Prostate gland (tissue), 2 donors: ENCODE results near the gene ASPG. TPM values are rescaled to one million over a fixed set of nuclear protein-coding genes. Genes with fewer than 3 reads are reported as not detected.

Experiments used
- DNase-seq: peaks from one replicate; pipeline ENCODE4 v3.0.0-alpha.2; 2019; ENCODE audit warnings: low spot score
- H3K27ac ChIP-seq, 2 donors: fragments of 200-600 bp; sonication (generic); 2 replicates each; pipeline ENCODE4 v1.5.1; 2017 to 2019
- H3K27me3 ChIP-seq: fragments of 200-600 bp; sonication (generic); replicated peaks from 2 replicates; pipeline ENCODE4 v1.5.1; 2019; ENCODE audit not compliant: insufficient read depth
- H3K36me3 ChIP-seq, 2 donors: fragments of 200-600 bp; sonication (generic); 1 replicate in 1 of 2; 2 replicates in 1 of 2; pipeline versions ENCODE4 v1.5.1 to v1.8.1; 2017 to 2019
- H3K4me1 ChIP-seq: fragments of 200-600 bp; sonication (generic); replicated peaks from 2 replicates; pipeline ENCODE4 v1.5.1; 2019
- H3K4me3 ChIP-seq, 2 donors: fragments of 200-600 bp; sonication (generic); 2 replicates each; pipeline ENCODE4 v1.5.1; 2017 to 2019
- H3K9me3 ChIP-seq: fragments of 200-600 bp; sonication (generic); 2 replicates; pipeline ENCODE4 v1.5.1; 2017
- CTCF ChIP-seq, 4 experiments: fragments of 200-600 bp in 2 of 4; fragments of 450-650 bp in 2 of 4; sonication (generic) in 2 of 4; IDR thresholded peaks; 1 replicate in 3 of 4; 2 replicates in 1 of 4; pipeline ENCODE4 v1.5.1; 2016 to 2019; ENCODE audit warnings: antibody characterized with exemption in 4 of 4, mild to moderate bottlenecking in 2 of 4, moderate library complexity in 2 of 4
- POLR2A ChIP-seq: fragments of 450-650 bp; IDR thresholded peaks from one replicate; pipeline ENCODE4 v1.6.1; 2016; ENCODE audit warnings: antibody characterized with exemption, mild to moderate bottlenecking
- POLR2AphosphoS5 ChIP-seq: sonication (generic); formaldehyde crosslinking; IDR thresholded peaks from one replicate; pipeline ENCODE4 v1.6.1; 2017; ENCODE audit warnings: antibody characterized with exemption
- WGBS: methylation state at CpG from one replicate; pipeline ENCODE4 v1.1.5; 2018; 5-methylcytosine and 5-hydroxymethylcytosine counted together
- intact Hi-C: fragments of 100-400 bp; cut with DNase I; formaldehyde crosslinking; loops from one replicate; pipeline ENCODE4 v1.14.2; 2022
- total RNA-seq, 2 donors: library from RNA; depleted of rRNA; stranded (reverse); fragments of >200 nt; gene quantifications; one replicate each; pipeline ENCODE4 v1.1.0, GENCODE V29; 2016

Gene ASPG
- total RNA-seq, 2 donors from 2014 or later = 2.3 TPM; not detected in 1

DNA sequence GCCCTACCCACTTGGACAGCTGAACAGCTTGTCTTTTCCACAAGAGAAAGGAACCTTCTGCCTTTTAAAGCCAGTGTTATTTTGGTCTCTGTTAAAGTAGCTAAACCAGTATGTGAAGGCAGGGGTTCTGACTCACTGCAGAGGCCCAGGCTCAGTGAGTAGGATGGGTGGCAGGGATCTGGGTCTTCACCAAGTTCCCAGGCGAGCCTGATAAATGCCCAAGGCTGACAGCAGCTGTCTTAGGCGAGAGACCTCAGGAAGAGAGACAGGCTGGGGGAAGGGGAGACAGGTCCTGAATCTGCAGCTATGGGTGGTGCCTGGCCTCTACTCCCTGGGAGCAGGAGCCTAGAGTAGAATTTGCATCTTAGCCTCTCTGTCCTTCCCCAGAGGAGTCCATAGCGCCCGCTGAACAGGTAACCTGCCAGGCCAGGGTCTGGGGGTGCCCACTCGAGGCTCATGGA, 34.8 kb downstream of the ASPG start:
- Histone ChIP-seq H3K36me3 (no peaks in the 10 kb centered on the region), H3K9me3 (no peaks in the 10 kb centered on the region), H3K27me3 (peaks cover 2% of the 10 kb centered on the region), H3K4me3 (no peak overlapping the region), H3K4me1 (peaks cover 2% of the 10 kb centered on the region), H3K27ac (no peak overlapping the region)
- no peak for TF ChIP-seq POLR2AphosphoS5
- TF ChIP-seq CTCF (IDR thresholded peaks at IDR 0.05) = no peak
- TF ChIP-seq POLR2A = no peak
- intact Hi-C loops = no loop called here
- no peak for DNase-seq
- WGBS = 88% methylated on average over 5 of the region's 5 CpGs

DNA sequence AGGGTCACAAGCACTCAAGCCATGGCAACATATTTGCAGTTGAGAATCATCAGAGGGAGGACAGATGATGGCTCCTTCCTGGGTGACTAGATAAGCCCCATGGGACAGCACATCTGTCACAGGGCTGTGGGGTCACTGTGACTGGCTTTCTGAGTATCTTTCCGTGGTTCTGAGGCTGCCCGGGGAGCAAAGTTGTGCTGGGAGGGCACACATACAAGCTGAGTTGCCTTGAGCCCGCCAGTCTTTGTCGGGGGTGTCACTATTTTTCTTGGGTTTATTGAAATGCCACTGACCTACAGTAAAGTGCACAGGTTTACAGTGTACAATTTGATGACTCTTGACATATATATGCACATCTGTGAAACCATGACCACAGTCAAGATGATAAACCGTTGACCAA, 35.6 kb downstream of the ASPG start:
- Histone ChIP-seq H3K9me3 (no peaks in the 10 kb centered on the region), H3K36me3 (no peaks in the 10 kb centered on the region), H3K4me1 (peaks cover 2% of the 10 kb centered on the region), H3K4me3 (no peak overlapping the region), H3K27ac (no peak overlapping the region), H3K27me3 (peaks cover 2% of the 10 kb centered on the region)
- DNase-seq = no peak
- intact Hi-C loops = no loop called here
- 77% methylated on average over 5 of the region's 5 CpGs for WGBS
- TF ChIP-seq POLR2A (no peak), CTCF (IDR thresholded peaks at IDR 0.05) (no peak), POLR2AphosphoS5 (no peak)

DNA sequence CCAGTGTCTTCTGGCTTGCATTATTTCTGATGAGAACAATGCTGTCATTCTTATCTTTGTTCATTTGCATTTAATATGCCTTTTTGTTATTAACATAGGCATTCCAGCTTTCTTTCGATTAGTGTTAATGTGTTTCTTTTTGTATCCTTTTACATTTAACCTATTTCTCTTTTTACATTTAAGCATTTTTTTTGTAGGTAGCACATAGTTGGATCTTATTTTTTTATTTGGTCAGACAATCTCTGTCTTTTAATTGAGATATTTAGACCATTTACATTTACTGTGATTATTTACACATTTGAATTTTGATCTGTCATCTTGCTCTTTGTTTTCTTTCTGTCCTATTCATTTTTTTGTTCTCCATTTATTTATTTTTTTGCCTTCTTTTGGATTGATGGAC, 38.4 kb downstream of the ASPG start:
- H3K27me3 ChIP-seq = no peaks in the 10 kb centered on the region
- WGBS = 97% methylated on average over 1 of the region's 1 CpG
- H3K27ac ChIP-seq = no peak overlapping the region
- no peaks in the 10 kb centered on the region for H3K4me1 ChIP-seq
- no peak for DNase-seq
- intact Hi-C loops = no loop called here
- H3K4me3 ChIP-seq = no peak overlapping the region
- TF ChIP-seq POLR2AphosphoS5 (no peak), CTCF (IDR thresholded peaks at IDR 0.05) (no peak), POLR2A (no peak)
- no peaks in the 10 kb centered on the region for H3K9me3 ChIP-seq
- no peaks in the 10 kb centered on the region for H3K36me3 ChIP-seq

DNA sequence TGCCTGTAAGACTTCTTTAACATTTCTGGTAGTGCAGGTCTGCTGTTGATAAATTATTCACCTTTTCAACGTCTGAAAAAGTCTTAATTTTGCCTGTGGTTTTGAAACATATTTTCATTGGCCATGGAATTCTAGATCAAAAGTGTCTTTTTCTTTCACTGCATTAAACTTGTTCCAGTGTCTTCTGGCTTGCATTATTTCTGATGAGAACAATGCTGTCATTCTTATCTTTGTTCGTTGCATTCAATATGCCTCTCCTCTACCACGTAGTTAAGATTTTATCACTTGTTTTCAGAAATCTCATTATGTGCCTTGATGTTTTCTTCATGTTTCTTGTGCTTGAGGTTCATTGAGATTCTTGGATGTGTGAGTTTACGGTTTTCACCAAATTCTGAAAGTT, 39.5 kb downstream of the ASPG start:
- Histone ChIP-seq H3K9me3 (no peaks in the 10 kb centered on the region), H3K4me1 (no peaks in the 10 kb centered on the region), H3K4me3 (no peak overlapping the region), H3K27ac (no peak overlapping the region), H3K36me3 (no peaks in the 10 kb centered on the region), H3K27me3 (no peaks in the 10 kb centered on the region)
- TF ChIP-seq CTCF (IDR thresholded peaks at IDR 0.05) = no peak
- TF ChIP-seq POLR2AphosphoS5 = no peak
- no peak for TF ChIP-seq POLR2A
- 59% methylated on average over 4 of the region's 4 CpGs for WGBS
- intact Hi-C loops = no loop called here
- DNase-seq = no peak

DNA sequence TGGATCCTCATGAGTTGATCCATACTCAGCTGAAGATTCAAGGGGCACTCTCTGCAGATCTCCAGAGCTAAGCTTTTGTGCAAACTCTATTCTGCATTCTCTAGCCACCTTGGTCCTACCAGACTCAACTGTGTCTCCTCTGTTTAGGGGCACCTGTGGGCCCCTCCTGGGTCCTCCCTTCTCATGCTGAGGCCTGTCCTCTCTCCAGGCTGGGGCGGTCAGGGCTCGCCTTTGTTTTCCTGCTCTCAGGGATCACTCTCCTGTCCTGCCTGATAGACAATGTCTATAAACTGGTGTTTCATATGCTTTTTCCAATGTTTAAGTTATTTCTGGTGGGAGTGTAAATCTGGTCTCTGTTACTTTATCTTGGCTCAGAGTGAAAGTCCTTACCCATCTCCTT, 41.3 kb downstream of the ASPG start:
- Histone ChIP-seq H3K9me3 (no peaks in the 10 kb centered on the region), H3K4me3 (no peak overlapping the region), H3K36me3 (no peaks in the 10 kb centered on the region), H3K27me3 (no peaks in the 10 kb centered on the region), H3K27ac (no peak overlapping the region), H3K4me1 (no peaks in the 10 kb centered on the region)
- TF ChIP-seq CTCF (IDR thresholded peaks at IDR 0.05) = no peak
- no peak for TF ChIP-seq POLR2A
- no peak for TF ChIP-seq POLR2AphosphoS5
- intact Hi-C loops = no loop called here
- 39% methylated on average over 2 of the region's 2 CpGs for WGBS
- no peak for DNase-seq
